Hepatic stellate cell (primary cell): ENCODE data around the gene PRKCA.
A peak's percentile ranks its signal among the peaks of the same experiment; 100 is the strongest.

Experiments
- DNase-seq: peaks from one replicate; pipeline ENCODE4 v3.0.0; 2011; ENCODE audit warnings: low spot score

The PRKCA gene

DNA sequence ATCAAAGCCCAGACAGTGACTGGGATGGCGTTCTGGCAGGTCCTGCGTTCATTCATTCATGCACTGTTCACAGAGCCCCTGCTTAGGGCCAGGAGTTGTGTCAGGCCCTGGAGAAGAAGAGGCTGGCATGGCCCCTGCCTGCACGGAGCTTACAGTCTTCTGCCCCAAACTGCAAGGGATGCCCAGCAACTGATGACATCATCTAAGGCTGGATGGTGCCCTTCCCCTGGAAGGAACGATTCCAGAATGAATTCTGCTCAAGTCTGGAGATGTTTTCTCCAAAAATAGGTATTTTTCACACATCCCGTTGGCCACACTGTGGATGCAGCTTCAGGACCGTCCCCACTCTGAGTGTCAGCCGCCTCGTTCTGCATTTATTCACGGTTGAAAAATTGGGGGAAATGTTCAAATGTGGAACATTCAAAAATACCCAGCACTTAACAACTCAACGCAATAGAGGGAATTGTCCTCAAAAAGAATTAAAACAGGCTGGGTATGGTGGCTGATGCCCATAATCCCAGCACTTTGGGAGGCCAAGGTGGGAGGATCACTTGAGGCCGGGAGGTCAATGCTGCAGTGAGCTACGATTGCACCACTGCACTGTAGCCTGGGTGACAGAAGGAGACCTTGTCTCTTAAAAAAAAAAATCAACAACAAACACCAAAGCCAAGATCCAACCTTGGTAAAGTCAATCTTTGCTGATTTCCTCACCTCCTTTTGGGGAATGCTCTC, 508.7 kb downstream of the PRKCA start:
- DNase-seq: no peak

DNA sequence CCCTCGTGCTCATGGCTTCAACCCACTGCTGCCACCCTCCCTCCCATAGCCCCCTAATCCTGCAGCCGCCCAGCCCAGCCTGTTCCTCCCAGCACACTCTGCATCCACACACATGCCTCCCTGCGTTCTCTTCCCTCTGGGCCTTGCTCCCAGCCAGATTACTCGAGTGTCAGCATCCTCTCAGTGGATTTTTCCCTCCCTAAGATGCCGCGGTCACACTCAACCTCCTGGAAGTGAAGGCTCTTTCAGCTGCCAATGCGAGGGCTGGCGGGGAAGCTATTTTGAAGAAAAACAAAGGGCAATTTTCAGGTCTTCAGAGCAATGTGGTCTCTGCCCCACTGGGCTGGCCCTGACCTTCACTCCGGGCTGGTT, 509.3 kb downstream of the PRKCA start:
- no peak for DNase-seq

DNA sequence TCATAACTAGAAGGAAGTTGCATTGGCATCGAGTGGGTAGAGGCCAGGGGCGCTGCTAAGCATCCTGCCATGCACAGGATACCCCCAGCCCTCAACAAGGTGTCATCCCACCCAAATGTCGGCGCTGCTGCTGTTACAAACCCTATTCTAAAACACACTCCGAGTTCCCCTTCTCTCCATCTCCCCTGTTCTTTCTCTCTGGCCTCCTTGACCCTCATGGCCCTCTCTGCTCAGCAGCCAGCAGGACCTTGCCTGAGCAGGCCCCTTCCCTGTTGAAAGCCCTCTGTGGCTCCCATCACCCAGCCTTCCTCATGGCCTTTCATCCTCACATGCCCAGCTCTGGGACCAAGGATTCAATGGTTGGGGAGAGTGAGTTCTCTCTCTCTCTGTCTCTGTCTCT, 510.2 kb downstream of the PRKCA start:
- DNase-seq: no peak

DNA sequence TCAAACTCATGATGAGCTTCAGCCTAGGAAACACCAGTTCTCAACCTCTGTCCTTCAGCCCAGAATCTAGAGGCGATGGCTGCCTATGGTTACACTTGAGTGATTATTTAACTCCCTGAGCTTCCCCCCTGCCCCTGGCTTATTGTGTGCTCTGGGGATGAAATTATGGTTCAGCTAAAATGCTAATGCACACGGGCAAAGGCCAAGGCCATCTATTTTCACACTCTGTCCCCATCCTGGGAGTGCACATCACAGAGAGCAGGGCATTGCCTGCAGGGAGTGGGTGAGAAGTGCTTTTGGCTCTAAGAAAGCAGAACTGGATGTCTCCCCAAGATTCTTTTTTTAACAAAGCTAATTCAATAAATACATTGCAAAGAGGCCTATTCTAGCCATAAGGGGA, 510.9 kb downstream of the PRKCA start:
- no peak for DNase-seq

DNA sequence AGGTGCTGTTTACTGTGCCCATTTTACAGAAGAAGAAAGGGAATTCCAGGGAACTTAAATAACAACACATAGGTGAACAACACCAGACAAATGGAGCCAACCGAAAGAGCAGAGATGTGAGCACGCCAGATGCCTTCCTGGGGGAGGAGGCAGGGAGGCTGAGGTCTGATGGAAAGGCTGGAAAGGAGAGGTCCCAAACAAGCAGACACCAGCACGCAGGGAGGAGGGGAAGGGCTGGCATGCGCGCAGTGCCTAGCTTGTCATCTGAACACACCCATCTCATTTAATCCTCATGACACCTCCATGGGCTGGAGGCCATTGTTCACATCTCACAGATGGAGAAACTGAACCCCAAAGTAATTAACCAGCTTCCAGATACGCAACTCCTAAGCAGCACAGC, 511.6 kb downstream of the PRKCA start:
- no peak for DNase-seq

DNA sequence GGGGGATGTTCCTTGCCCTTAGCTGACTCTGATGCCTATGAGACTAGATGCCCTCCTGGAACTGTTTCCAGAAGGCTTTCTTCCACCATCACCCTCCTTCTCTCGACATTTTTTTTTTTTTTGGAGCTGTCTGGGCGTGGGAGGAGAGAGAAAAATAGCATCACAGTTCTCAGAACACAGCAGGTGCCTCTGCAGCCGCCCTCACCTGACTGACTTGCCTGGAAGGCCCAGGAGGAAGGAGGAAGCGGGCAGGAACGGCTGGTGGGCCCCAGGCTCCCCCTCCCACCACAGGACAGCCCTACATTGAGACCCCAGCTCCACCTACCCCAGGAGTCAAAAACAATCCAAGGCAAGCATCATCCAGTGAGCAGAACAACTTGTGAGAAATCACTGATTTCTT, 512.2 kb downstream of the PRKCA start:
- DNase-seq: no peak

DNA sequence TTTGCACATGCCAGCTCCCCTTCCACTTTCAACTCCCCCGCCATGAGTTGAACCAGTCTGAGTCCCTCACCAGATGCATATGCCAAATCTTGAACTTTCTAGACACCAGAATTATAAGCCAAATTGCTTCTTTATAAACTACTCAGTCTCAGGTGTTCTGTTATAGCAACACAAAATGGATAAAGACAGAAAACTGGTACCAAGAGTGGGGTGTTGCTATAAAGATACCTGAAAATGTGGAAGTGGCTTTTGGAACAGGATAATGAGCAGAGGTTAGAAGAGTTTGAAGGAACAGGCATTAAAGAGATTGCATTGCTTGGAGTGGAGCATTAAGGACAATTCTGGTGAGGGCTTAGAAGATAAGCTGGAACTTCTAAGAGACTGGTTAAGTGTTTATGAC, 515.3 kb downstream of the PRKCA start:
- no peak for DNase-seq

DNA sequence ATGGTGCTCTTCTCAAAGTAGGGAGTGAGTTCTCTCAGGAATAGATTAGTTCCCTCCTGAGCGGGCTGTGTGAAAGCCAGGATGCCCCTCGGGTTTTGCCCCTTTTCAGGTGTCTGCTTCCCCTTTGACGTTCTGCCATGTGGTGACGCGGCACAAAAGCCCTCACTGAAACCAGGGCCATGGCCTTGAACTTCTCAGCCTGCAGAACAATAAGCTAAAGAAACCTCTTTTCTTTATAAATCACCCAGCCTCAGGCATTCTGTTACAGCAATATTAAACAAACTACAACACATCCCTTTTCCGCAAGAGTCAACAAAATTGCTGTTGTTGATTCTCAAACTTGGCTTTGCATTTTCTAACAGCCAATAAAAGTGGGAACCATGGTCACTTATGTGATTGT, 517.1 kb downstream of the PRKCA start:
- DNase-seq: no peak

DNA sequence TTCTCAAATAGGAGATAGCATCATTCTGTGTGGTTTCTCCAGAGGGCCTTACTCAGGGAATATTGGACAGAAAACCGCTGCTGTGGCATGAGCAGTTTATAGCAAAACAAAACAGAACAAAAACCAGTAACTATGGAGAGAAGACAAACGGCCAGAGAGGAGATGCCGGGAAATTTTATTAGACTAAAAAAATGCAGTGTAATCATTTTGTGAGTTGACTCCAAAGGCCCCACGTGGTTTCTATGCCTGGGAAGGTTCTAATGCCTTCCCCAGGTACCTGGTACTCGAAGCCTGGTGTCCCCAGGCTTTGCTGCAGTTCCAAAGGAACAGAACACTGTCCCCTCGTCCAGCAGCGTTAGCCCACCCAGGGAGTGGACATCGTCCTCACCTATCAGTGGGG, 519.6 kb downstream of the PRKCA start:
- DNase-seq: no peak

DNA sequence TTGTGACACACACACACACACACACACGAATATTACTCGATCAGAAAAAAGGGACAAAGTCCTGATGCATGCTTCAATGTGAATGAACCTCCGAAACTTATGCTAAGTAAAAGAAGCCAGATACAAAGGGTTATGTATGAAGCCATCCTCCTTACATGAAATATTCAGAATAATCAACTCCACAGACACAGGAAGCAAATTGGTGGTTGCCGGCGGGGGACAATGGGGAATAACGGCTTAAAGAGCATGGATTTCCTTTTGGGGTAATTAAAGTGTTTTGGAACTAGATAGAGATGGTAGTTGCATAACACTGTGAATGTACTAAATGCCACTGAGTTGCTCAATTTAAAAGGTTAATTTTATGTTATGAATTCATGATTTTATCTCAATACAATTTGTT, 524.4 kb downstream of the PRKCA start:
- no peak for DNase-seq

DNA sequence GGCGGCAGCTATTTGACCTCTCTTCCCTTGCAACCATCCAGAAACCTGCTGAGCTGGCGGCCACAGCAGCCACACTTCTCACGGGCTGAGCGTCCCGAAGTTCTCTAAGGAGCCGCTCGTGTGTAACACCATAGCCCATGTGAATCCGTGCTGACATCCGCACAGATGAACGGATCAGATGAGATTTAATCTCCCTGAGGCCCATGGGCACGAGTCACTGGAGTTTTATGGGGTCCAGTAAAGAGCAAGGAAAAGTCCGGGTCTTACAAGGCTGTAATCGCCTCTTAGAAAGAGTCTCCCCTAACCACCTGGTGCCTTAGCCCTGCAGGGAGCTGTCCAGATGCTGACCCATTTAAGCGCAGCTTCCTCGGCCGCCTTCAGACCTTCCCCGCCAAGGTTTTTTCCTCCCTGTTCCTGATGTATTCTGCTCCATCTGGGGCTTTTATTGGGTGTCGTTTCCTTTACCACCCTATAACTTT, 527.0 kb downstream of the PRKCA start:
- peak; percentile 62 for DNase-seq

DNA sequence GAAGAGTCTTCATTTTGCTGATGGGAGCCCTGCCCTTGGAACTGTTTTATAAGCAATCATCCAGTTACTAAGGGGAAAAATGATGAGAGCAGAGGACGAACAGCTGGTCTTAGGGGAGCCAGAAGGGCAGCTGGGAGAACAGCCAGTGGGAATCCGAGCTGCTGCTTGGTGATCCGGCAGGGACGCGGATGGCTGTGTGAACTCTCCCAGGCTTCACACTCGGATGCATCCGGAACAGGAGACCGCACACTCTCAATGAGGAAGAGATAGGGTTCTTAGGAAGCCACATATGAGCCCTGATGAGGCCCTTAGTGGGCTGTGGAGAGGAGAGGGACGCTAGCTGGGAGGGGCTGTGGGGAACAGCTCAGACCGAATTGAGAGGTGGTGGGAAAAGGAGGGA, 527.5 kb downstream of the PRKCA start:
- no peak for DNase-seq

DNA sequence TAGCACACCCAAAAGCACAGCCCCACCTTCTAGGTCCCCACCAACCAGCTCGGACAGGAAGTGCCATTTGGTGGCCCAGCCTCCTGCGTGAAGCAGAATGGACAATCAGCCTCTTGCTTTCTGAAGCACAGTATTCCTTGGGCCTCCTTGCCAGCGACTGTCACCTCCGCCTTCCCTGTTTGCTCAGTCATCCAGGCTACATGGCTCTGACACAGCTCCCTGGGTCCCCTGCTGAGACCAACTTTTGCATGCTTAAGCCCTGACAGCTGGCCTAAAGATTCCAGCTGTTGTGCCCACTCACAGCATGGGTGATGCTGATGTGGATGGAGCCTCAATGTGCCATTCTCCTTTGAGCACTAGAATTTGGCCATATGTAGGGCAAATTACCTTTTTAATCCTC, 528.0 kb downstream of the PRKCA start:
- DNase-seq: no peak

DNA sequence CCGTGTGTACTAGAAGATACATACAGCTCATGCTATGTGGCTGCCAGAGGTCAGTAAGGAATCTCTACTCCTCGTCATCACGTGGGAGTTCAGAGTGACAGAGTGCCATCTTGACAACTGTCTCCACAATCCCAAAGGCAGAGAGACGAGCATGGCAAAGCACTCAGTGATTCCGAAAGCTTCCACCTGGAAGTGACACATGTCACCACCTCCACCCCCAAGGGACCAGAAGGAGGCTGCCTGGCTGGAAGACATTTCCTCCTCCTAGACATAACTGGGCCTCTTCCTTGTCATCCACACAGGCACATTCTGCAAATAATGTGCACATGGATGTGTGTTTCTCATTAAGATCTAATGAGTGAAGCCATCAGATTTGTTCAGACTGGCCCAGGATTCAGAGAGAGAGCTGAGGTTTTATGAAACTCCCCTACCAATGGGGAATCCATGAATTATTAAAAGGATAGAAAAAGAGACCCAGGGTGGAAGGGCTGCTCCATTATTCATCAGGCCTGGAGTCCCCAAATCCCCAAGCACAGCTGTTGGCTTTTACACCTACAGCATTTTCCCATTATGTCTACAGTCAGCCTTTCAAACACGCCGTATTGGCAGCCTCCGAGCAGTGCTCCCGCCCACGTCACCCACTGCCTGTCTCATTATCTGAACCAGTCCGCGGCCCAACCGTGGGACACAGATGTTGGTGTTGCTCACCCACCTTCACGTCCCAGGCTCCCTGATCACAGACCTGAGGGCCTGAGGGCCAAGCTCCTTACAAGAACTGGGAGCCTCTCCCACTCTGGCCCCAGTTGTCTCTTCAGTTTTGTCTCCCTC, 529.2 kb downstream of the PRKCA start:
- no peak for DNase-seq

DNA sequence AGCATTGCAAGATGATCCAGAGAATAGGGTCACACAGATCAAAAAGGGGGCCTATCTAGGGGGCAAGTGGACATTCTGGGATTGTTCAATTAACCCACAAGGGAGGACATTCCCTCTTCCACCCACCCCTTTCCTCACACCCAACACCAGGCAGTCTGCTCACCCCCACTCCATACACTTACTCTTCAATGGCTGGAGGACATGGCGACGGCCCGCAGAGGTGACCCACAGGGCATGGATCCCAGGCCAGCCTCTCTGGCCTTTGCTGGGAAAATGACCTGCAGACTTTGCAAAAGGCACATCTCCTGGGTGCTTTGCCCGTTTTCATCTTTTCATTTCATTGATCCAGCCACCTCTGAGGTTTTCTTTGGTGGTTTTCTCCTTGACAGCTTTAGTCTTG, 530.8 kb downstream of the PRKCA start:
- no peak for DNase-seq

DNA sequence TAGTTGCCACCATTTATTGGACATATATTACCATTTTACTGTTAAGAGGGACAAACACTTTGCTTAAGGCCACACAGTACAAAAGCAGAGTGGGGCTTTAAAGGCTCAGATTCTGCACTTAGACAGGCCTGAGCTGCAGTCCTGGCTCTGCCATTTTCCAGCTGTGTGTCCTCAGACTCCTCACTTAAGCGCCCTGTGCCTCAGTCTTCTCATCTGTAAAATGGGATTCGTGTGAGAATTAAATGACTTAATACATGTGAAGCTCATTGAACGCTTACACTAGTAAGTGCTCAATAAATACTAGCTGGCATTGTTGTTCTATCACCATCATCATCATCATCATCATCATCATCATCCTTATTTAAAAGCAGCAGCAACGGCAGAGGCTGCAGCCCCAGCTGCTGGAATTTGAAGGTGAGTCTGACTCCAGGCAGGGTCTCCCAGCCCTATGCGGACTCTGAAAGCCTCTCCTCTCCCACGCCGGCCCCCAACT, 532.1 kb downstream of the PRKCA start:
- DNase-seq: no peak

DNA sequence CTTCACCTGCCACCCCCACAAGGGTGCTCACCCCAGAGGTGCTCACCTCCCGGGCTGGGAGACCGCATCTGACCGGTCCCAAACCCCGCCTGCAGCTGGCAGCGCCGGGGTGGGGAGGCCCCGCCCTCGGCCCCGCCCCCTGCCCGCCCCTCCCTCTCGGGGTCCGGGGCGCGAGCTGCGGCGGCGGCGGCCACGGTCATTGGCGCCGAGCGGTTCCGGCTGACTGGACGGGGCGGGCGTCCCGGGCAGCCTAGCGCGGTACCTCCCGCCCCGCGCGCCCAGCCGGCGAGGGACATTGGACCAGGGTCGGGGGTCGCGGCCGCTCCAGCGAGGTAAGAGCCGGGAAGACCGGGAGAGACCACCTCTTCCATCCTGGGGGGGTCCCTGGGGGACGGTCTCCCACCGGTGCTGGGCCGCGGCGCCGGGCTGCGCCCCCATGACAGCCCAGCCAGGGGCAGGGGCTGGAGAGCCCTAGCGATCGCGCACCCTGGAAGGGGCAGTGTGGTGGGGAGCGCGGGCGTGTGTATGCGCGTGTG, 532.6 kb downstream of the PRKCA start, which contains the start of gene CACNG5:
CACNG5 (plus strand) TSS at position 199 of the 536 bp plus-strand sequence. CDS start 42,216 bp downstream, outside the sequence.
- DNase-seq: no peak

DNA sequence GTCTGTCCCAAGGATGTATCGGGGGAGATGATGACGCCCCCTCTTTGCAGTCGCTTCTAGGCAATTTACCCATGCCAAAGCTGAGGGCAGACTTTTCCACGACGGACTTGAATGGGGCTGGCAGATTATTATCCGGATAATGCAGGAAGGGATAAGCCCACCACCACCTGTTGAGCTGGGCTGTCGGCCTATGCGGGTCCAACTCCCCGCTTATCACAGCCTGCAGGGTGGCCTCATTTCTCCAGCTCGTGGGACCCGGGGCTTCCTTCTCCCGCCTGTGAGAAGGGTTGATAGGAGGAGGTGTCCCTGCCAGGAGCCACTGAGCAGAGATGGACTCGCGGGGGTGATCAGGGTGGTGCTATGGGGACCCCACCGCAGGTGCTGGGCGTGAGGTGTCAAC, 533.1 kb downstream of the PRKCA start:
- no peak for DNase-seq

DNA sequence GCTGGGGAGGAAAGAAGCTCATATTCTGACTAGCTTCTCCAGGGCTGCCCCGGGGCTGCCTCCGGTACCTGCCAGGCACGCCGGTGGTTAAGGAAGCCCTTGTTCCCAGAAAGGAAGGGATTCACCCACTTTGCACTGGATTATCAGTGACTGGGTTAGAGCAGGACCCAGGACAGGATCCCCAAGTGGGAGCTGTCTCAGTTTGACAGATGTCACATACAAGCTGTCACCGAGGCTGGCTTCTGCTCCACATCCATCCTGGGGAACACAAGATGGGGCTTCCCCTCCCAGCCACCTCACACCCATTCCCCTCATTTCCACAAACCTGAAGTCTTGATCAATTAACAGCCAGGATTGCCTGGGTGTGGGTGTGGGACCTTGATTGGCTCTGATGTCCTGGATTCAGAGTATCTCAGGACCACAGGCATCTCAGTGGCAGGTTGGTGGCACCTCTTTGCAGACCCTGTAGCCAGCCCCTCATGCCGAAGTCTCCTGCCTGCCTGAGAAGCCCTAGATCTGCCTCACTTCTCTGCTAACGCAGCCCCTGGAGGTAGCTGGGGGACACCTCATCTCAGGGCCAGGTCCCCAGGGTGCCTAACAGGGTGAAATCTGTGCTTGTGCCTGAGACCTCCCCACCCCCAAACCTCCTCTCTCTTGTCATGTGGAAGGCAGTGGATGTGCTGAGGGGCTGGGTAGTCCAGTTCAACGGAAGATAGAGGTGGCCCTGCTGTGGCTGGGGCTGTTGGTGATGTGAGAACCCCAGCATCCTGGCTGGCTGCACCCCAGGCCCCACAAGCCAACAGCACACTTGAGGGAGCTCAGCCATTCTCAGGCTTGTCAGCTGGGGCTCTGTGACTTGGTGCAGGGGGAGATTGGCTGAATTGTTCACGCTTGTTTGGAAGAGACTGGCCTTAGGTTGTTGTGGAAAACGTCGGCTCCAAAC, 533.9 kb downstream of the PRKCA start:
- no peak for DNase-seq

DNA sequence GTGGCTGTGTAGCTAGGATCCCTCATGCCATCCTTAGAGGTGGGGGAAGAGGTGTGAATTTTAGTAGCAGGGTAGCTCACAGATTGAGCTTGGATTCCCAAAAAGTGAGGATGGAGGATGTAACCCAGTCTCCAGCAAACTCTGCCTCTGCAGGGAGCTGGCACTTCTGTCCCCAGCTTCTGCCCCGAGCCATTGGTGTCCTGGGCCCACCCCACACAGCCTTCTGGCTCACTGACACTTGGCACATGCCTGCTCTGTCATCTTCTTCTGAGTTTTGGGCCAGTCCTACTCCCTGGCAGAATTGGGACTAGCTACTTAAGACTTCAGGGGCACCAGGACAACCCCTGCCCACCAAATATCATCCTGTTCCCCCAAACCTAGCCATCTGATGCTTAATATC, 534.8 kb downstream of the PRKCA start:
- DNase-seq: no peak

DNA sequence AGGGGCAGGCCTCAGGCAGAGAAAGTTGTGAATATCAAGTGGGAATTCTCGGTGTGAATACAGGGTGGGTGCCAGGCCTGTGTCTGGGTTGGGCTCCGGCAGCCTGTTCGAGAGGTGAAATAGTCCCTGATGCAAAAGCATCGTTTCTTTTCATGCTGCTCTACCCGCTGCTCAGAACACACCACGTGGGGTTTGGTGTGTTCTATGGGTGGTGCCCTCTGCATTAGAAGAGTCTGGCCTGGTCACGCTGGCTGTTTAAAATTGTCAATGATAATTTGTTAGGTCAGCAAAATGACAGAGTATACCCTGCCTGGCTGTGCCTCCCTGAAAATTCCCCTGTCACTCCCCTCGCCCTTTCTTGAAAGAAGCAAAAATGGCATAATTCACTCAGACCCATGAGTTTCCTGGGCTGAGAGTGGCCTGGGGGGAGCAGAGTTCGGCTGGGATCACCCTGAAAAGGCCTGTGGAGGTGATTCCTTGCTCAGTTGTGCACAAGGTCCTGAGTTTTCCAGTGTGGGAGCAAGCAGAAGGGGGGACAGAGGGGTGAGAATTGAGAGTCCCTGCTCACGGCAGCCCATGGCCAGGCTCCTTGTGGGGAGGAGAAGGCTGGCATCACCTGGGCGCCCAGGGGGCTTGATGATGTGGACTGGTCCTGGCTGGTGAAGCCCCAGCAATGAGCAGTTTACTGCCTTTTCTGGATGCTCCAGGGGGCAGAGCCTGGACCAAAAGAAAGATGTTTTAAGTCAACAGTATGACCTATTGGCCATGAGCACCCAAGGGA, 535.7 kb downstream of the PRKCA start:
- DNase-seq: no peak
